Endothelial cell of umbilical vein (primary cell): ENCODE results near the gene KIF9. TPM values are rescaled to one million over a fixed set of nuclear protein-coding genes. Genes with fewer than 3 reads are reported as not detected.

Source experiments
- BruUV-seq: library from RNA; stranded (reverse); fragments of 400-500 nt; replicated peaks from 2 replicates; lab custom pipeline; 2021; lab: Mats Ljungman, UMichigan
- CTCF ChIA-PET: fragments of 300-600, 350-600 bp; sonication (Branson Sonifier 250); formaldehyde crosslinking; loops from one replicate; lab custom pipeline; 2021; ENCODE audit warnings: antibody characterized with exemption, inconsistent platforms; lab: Charles Lee
- POLR2A ChIA-PET: fragments of 300-600, 350-600 bp; sonication (Branson Sonifier 250); formaldehyde crosslinking; loops from one replicate; lab custom pipeline; 2021; ENCODE audit warnings: antibody characterized with exemption, inconsistent platforms; lab: Charles Lee
- DNase-seq: peaks from one replicate; pipeline ENCODE4 v3.0.0-alpha.2; 2011; ENCODE audit warnings: low read depth, low spot score
- FAIRE-seq: peaks from 2 replicates; lab custom pipeline; 2011; peaks lifted over from hg19 to GRCh38; lab: Jason Lieb, UNC
- H2AFZ ChIP-seq: 2 replicates; pipeline ENCODE4 v1.6.0; 2012; ENCODE audit warnings: low read depth, low read length, control low read depth, inconsistent platforms
- H3K27ac ChIP-seq: 2 replicates; pipeline ENCODE4 v1.5.1; 2011; ENCODE audit warnings: low read depth, mild to moderate bottlenecking, control low read depth, low read length, moderate library complexity; ENCODE audit not compliant: insufficient read depth
- H3K27me3 ChIP-seq, 2 experiments: 2 replicates each; pipeline versions ENCODE4 v1.6.0 to v1.6.1; 2011; ENCODE audit warnings: low read length in 2 of 2, mixed read lengths in 1 of 2; ENCODE audit not compliant: control insufficient read depth in 2 of 2, insufficient read depth in 2 of 2
- H3K36me3 ChIP-seq, 2 experiments: 2 replicates in 1 of 2; 3 replicates in 1 of 2; pipeline ENCODE4 v1.5.1; 2011; ENCODE audit warnings: low read length in 2 of 2, mild to moderate bottlenecking in 1 of 2, moderate library complexity in 1 of 2; ENCODE audit not compliant: control insufficient read depth in 2 of 2, insufficient read depth in 2 of 2; ENCODE audit errors: extremely low read depth in 1 of 2
- H3K4me1 ChIP-seq: 3 replicates; pipeline ENCODE4 v1.5.1; 2011; ENCODE audit warnings: mild to moderate bottlenecking, low read length; ENCODE audit not compliant: control insufficient read depth, insufficient read depth; ENCODE audit errors: extremely low read depth
- H3K4me2 ChIP-seq: 2 replicates; pipeline ENCODE4 v1.6.1; 2011; ENCODE audit warnings: low read length, control low read depth, mixed read lengths; ENCODE audit not compliant: insufficient read depth
- H3K4me3 ChIP-seq, 3 experiments: fragments of 200-600 bp in 1 of 3; sonication (generic), shearing (Covaris generic) in 1 of 3; replicated peaks in 1 of 3; 2 replicates each; pipeline ENCODE4 v1.5.1; 2011 to 2016; ENCODE audit warnings: control low read depth in 3 of 3, low read length in 3 of 3, mild to moderate bottlenecking in 2 of 3, inconsistent platforms in 1 of 3, low read depth in 1 of 3, moderate library complexity in 1 of 3; ENCODE audit not compliant: insufficient read depth in 1 of 3
- H3K79me2 ChIP-seq: 2 replicates; pipeline ENCODE4 v1.6.0; 2012; ENCODE audit warnings: low read length, inconsistent platforms; ENCODE audit not compliant: control insufficient read depth, insufficient read depth
- H3K9ac ChIP-seq: replicated peaks from 2 replicates; pipeline ENCODE3; 2011; ENCODE audit warnings: low read length, control low read depth; ENCODE audit not compliant: insufficient read depth; ENCODE audit errors: extremely low read depth
- H3K9me1 ChIP-seq: replicated peaks from 3 replicates; pipeline ENCODE4 v1.6.0; 2011; ENCODE audit warnings: mild to moderate bottlenecking, low read length; ENCODE audit not compliant: control insufficient read depth, insufficient read depth; ENCODE audit errors: extremely low read depth
- H3K9me3 ChIP-seq: replicated peaks from 2 replicates; pipeline ENCODE4 v1.5.1; 2012; ENCODE audit warnings: low read length, inconsistent platforms; ENCODE audit not compliant: control insufficient read depth, insufficient read depth
- H4K20me1 ChIP-seq: replicated peaks from 2 replicates; pipeline ENCODE3; 2011; ENCODE audit warnings: mild to moderate bottlenecking, low read length; ENCODE audit not compliant: control insufficient read depth, insufficient read depth; ENCODE audit errors: extremely low read depth
- EZH2 ChIP-seq: IDR thresholded peaks from 2 replicates; pipeline ENCODE4 v1.6.1; 2012; ENCODE audit warnings: borderline replicate concordance, low read depth, mild to moderate bottlenecking, moderate library complexity, low read length, inconsistent platforms; ENCODE audit not compliant: severe bottlenecking
- FOS ChIP-seq: IDR thresholded peaks from 2 replicates; pipeline ENCODE4 v1.6.1; 2011; ENCODE audit warnings: mild to moderate bottlenecking, low read length, moderate library complexity, borderline replicate concordance; ENCODE audit not compliant: insufficient read depth
- GATA2 ChIP-seq: IDR thresholded peaks from 2 replicates; pipeline ENCODE4 v1.7.0; 2011; ENCODE audit warnings: low read depth, mild to moderate bottlenecking, moderate library complexity, mixed read lengths, low read length; ENCODE audit not compliant: insufficient read length, insufficient read depth
- JUN ChIP-seq: IDR thresholded peaks from 2 replicates; pipeline ENCODE4 v1.6.1; 2011; ENCODE audit warnings: borderline replicate concordance, low read depth; ENCODE audit not compliant: insufficient read length, insufficient read depth
- MYC ChIP-seq: IDR thresholded peaks from one replicate; pipeline ENCODE4 v1.6.1; 2011; ENCODE audit warnings: mild to moderate bottlenecking, low read depth, low read length
- POLR2A ChIP-seq: IDR thresholded peaks from 2 replicates; pipeline ENCODE4 v1.6.1; 2012; ENCODE audit warnings: low read depth, mild to moderate bottlenecking, control low read depth, low read length
- POLR2AphosphoS5 ChIP-seq: IDR thresholded peaks from 2 replicates; pipeline ENCODE4 v1.6.1; 2012; ENCODE audit warnings: low read depth, mild to moderate bottlenecking, control low read depth, low read length, moderate library complexity; ENCODE audit not compliant: insufficient read depth
- dilution Hi-C: fragments of 300-500 bp; cut with MboI; formaldehyde crosslinking; loops from one replicate; pipeline ENCODE4 v1.15.0; 2019; ENCODE audit warnings: low sequenced_read_pairs; ENCODE audit not compliant: extremely low pct_ligation_motif_present
- intact Hi-C: fragments of 100-400 bp; cut with micrococcal nuclease; formaldehyde crosslinking; loops from one replicate; pipeline ENCODE4 v1.10.0; 2022
- polyA plus RNA-seq, 4 experiments: library from polyadenylated mRNA; depleted of rRNA in 3 of 4; stranded (reverse) in 3 of 4; unstranded in 1 of 4; fragments of >200 nt; gene quantifications; 2 replicates each; pipeline versions ENCODE4 v1.2.1 to v1.2.3, GENCODE V29; 2011 to 2012; ENCODE audit warnings: missing spikeins in 1 of 4
- total RNA-seq: library from RNA; stranded (reverse); gene quantifications from 2 replicates; pipeline ENCODE4 v1.2.3, GENCODE V29; 2021
- TF ChIP-seq, protein P1 (sequence below), 2 donors: IDR thresholded peaks; 1 replicate in 1 of 2; 2 replicates in 1 of 2; pipeline ENCODE4 v1.5.1; 2011; ENCODE audit warnings: low read length in 2 of 2, mild to moderate bottlenecking in 2 of 2, moderate library complexity in 2 of 2, control low read depth in 1 of 2, inconsistent platforms in 1 of 2, low read depth in 1 of 2; ENCODE audit not compliant: insufficient read depth in 1 of 2; ENCODE audit errors: extremely low read depth in 1 of 2
- TF ChIP-seq, protein P2 (sequence below): IDR thresholded peaks from 2 replicates; pipeline ENCODE4 v1.6.1; 2011; ENCODE audit not compliant: insufficient read depth, insufficient read length

Gene KIF9
- total and polyA plus RNA-seq, 2 donors (not counting 3 experiments of a cell fraction or from before 2014, with no cell fraction given), result 20.5 to 22.4 TPM

DNA sequence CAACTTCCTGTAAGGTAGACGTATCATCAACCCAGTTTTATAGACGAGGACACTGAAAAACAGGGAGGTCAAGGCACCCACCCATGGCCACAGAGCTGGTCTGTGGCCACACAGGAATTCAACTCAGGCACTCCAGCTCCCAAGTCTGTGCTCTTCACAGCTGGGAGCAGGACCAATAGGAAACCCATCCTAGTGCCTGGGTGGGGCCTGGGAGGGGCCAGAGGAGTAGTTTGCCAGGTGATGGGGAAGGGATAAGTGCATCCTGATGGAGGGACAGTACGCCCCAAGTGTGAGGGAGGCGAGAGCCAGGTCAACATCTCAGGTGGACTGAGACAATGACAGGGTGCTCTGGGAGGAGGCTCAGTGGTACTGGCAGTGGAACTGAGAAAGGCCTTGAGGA, 22.0 kb downstream of the KIF9 start:
- Histone ChIP-seq H4K20me1 (no peaks in the 10 kb centered on the region), H3K36me3 (no peaks in the 10 kb centered on the region), H3K4me3 (no peak overlapping the region), H3K4me1 (no peaks in the 10 kb centered on the region), H3K4me2 (no peak overlapping the region), H3K27me3 (no peaks in the 10 kb centered on the region), H2AFZ (no peak overlapping the region), H3K27ac (no peak overlapping the region), H3K9me1 (no peaks in the 10 kb centered on the region), H3K9me3 (no peaks in the 10 kb centered on the region), H3K9ac (no peak overlapping the region), H3K79me2 (no peaks in the 10 kb centered on the region)
- CTCF ChIA-PET, result no interaction called here
- FAIRE-seq (no peak), DNase-seq (no peak)
- dilution Hi-C loops, result no loop called here
- POLR2A ChIA-PET, result no interaction called here
- BruUV-seq, result no TSS peak
- TF ChIP-seq POLR2A, result no peak
- TF ChIP-seq EZH2, result no peak
- TF ChIP-seq MYC, result no peak
- TF ChIP-seq, protein P1, sequence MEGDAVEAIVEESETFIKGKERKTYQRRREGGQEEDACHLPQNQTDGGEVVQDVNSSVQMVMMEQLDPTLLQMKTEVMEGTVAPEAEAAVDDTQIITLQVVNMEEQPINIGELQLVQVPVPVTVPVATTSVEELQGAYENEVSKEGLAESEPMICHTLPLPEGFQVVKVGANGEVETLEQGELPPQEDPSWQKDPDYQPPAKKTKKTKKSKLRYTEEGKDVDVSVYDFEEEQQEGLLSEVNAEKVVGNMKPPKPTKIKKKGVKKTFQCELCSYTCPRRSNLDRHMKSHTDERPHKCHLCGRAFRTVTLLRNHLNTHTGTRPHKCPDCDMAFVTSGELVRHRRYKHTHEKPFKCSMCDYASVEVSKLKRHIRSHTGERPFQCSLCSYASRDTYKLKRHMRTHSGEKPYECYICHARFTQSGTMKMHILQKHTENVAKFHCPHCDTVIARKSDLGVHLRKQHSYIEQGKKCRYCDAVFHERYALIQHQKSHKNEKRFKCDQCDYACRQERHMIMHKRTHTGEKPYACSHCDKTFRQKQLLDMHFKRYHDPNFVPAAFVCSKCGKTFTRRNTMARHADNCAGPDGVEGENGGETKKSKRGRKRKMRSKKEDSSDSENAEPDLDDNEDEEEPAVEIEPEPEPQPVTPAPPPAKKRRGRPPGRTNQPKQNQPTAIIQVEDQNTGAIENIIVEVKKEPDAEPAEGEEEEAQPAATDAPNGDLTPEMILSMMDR (IDR thresholded peaks at IDR 0.05; ENCODE audit: extremely low read depth in 1 of 2, insufficient read depth in 1 of 2, low read depth in 1 of 2, low read length in 2 of 2), result no peak
- TF ChIP-seq, protein P2, sequence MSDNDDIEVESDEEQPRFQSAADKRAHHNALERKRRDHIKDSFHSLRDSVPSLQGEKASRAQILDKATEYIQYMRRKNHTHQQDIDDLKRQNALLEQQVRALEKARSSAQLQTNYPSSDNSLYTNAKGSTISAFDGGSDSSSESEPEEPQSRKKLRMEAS, result no peak
- TF ChIP-seq FOS, result no peak
- no peak for TF ChIP-seq POLR2AphosphoS5
- TF ChIP-seq JUN, result no peak
- TF ChIP-seq GATA2, result no peak
- intact Hi-C loops, result no loop called here
